Choroid plexus epithelial cell (primary cell): ENCODE results near the gene PIERCE2.
"Not testable (repeated sequence)": the region's sequence is repeated elsewhere in the genome, so short reads cannot be mapped to it uniquely, and the experiment has no call there.

ENCODE experiments used
- DNase-seq: peaks from one replicate; pipeline ENCODE4 v3.0.0-alpha.2; 2010; ENCODE audit warnings: low read depth
- H3K4me3 ChIP-seq: 2 replicates; pipeline ENCODE4 v1.5.1; 2011; ENCODE audit warnings: low read depth, mild to moderate bottlenecking, control low read depth, low read length, moderate library complexity
- CTCF ChIP-seq: conservative IDR thresholded peaks from 2 replicates; pipeline ENCODE4 v1.5.1; 2011; ENCODE audit warnings: low read depth, mild to moderate bottlenecking, control low read depth, inconsistent platforms, low read length, moderate library complexity

Gene PIERCE2

GRCh38 chr15:55379095-55379494 is 29.2 kb upstream of the PIERCE2 start:
- no peak for TF ChIP-seq CTCF
- DNase-seq = no peak
- H3K4me3 ChIP-seq = no peak overlapping the region

- no peak for DNase-seq
- H3K4me3 ChIP-seq = no peak overlapping the region
- no peak for TF ChIP-seq CTCF
These were observed 26.7 kb upstream of the PIERCE2 start for GRCh38 chr15:55381595-55381994.

GRCh38 chr15:55383687-55384086 is 24.6 kb upstream of the PIERCE2 start:
- TF ChIP-seq CTCF = no peak
- H3K4me3 ChIP-seq = no peak overlapping the region
- DNase-seq = no peak

GRCh38 chr15:55387027-55387426 is 21.3 kb upstream of the PIERCE2 start:
- H3K4me3 ChIP-seq = no peak overlapping the region
- no peak for DNase-seq
- TF ChIP-seq CTCF = no peak

GRCh38 chr15:55389264-55389607 is 19.1 kb upstream of the PIERCE2 start:
- peak; percentile 78 for DNase-seq
- no peak overlapping the region for H3K4me3 ChIP-seq
- TF ChIP-seq CTCF = no peak

GRCh38 chr15:55394694-55395093 is 13.6 kb upstream of the PIERCE2 start:
- H3K4me3 ChIP-seq = no peak overlapping the region
- peak; percentile 72 for DNase-seq
- no peak for TF ChIP-seq CTCF

GRCh38 chr15:55398243-55398642 is 10.1 kb upstream of the PIERCE2 start:
- TF ChIP-seq CTCF = no peak
- no peak for DNase-seq
- H3K4me3 ChIP-seq = no peak overlapping the region

- not testable (repeated sequence) for H3K4me3 ChIP-seq, DNase-seq
These were observed 8.2 kb upstream of the PIERCE2 start for GRCh38 chr15:55400050-55400449.
